Neutrophil (primary cell): Measurements from ENCODE around the gene MRPL16.

Experiments used
- H3K27ac ChIP-seq: fragments of 200-600 bp; sonication (generic); 2 replicates; pipeline ENCODE4 v1.5.1; 2016; ENCODE audit warnings: mild to moderate bottlenecking, moderate library complexity
- H3K27me3 ChIP-seq: fragments of 200-600 bp; sonication (generic); 2 replicates; pipeline ENCODE4 v1.6.0; 2016; ENCODE audit warnings: mild to moderate bottlenecking
- H3K36me3 ChIP-seq: fragments of 200-600 bp; sonication (generic); 2 replicates; pipeline ENCODE4 v1.5.1; 2017
- H3K4me1 ChIP-seq, 2 experiments: fragments of 200-600 bp in 1 of 2; sonication (generic) in 1 of 2; 1 replicate in 1 of 2; 2 replicates in 1 of 2; pipeline versions ENCODE4 v1.5.1 to v1.6.1; 2013 to 2016; ENCODE audit warnings: low read depth in 1 of 2, low read length in 1 of 2, mild to moderate bottlenecking in 1 of 2, moderate library complexity in 1 of 2; ENCODE audit not compliant: control insufficient read depth in 1 of 2, insufficient read depth in 1 of 2
- H3K4me3 ChIP-seq, 2 experiments: fragments of 200-600 bp in 1 of 2; sonication (generic) in 1 of 2; 1 replicate in 1 of 2; 2 replicates in 1 of 2; pipeline ENCODE4 v1.5.1; 2013 to 2016; ENCODE audit warnings: low read depth in 1 of 2, low read length in 1 of 2, mild to moderate bottlenecking in 1 of 2, moderate library complexity in 1 of 2
- H3K9me3 ChIP-seq: fragments of 200-600 bp; sonication (generic); 2 replicates; pipeline ENCODE4 v1.5.1; 2016
- CTCF ChIP-seq: fragments of 200-600 bp; sonication (generic); IDR thresholded peaks from 2 replicates; pipeline ENCODE4 v1.5.1; 2016; ENCODE audit warnings: antibody characterized with exemption

Gene MRPL16

GRCh38 chr11:59841514-59841913 is 30.9 kb upstream of the MRPL16 start:
- TF ChIP-seq CTCF, result no peak
- Histone ChIP-seq H3K36me3 (no peaks in the 10 kb centered on the region), H3K27me3 (no peaks in the 10 kb centered on the region), H3K4me3 (no peak overlapping the region), H3K27ac (no peak overlapping the region), H3K9me3 (no peaks in the 10 kb centered on the region), H3K4me1 (peaks cover under 1 to 2% of the 10 kb centered on the region in 2 experiments)

DNA sequence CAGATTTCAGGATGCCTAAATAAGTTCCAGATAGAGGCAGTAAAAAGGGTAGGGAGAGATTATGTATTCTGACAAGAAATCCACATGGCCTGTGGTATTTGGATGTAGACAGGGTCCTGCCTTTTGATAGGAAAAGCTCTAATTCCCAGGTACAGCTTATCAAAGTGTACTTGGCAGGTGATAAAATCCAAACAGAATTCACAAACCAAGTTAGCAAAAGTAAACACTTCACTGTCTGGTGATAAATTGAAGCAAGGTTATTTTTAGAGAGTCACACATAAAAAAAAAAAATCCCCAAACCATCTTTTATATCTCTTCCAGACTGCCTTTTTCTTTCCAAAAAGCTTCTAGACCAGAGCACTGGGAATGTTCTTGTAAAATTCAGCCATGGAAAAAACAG is 29.0 kb upstream of the MRPL16 start:
- no peak overlapping the region for H3K4me3 ChIP-seq

GRCh38 chr11:59833602-59834001 is 23.0 kb upstream of the MRPL16 start:
- H3K9me3 ChIP-seq, result no peaks in the 10 kb centered on the region
- H3K36me3 ChIP-seq, result no peaks in the 10 kb centered on the region
- TF ChIP-seq CTCF, result no peak
- H3K27me3 ChIP-seq, result no peaks in the 10 kb centered on the region
- no peak overlapping the region for H3K4me3 ChIP-seq
- H3K27ac ChIP-seq, result peak overlapping the region; percentile 51
- H3K4me1 ChIP-seq, result peaks cover 18 to 23% of the 10 kb centered on the region in 2 experiments

More for the DNA sequence above, 29.0 kb upstream of the MRPL16 start:
- Histone ChIP-seq H3K9me3 (no peaks in the 10 kb centered on the region), H3K36me3 (no peaks in the 10 kb centered on the region), H3K27ac (no peak overlapping the region), H3K4me1 (no peaks in the 10 kb centered on the region), H3K27me3 (no peaks in the 10 kb centered on the region)
- TF ChIP-seq CTCF, result no peak

- no peaks in the 10 kb centered on the region for H3K36me3 ChIP-seq
- peak overlapping the region; percentile 62 for H3K27ac ChIP-seq
- no peak for TF ChIP-seq CTCF
- H3K4me1 ChIP-seq, result peaks cover 18 to 23% of the 10 kb centered on the region in 2 experiments
- H3K9me3 ChIP-seq, result no peaks in the 10 kb centered on the region
- H3K4me3 ChIP-seq, result no peak overlapping the region
- H3K27me3 ChIP-seq, result no peaks in the 10 kb centered on the region
These were observed 18.8 kb upstream of the MRPL16 start for GRCh38 chr11:59829358-59829757.

DNA sequence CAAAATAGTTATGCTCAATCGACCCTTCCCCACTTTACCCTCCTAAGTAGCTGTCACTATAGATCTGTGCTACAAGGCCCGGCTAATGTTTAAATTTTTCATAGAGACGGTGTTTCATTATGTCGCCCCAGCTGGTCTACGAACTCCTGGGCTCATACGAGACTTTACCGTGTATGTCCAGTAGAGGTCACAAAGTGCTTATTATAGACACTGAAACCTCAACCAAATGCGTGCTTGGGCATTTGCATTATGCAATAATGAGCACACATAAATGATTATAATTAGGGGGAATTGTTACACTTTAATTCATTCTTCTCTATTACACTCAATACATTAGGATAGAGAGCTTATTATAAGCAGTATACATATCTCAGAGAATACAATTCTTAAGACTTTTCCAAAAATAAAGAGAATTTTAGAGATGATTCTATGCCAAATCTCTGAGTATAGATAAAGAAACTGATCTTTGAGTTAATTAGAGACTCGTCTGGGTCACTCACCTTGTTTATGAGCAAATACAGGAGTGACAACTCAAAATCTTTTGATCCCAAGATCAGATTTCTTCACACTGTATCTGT is 12.5 kb upstream of the MRPL16 start:
- Histone ChIP-seq H3K27me3 (no peaks in the 10 kb centered on the region), H3K27ac (no peak overlapping the region), H3K4me3 (no peak overlapping the region), H3K36me3 (no peaks in the 10 kb centered on the region), H3K4me1 (peaks cover 5 to 6% of the 10 kb centered on the region in 2 experiments), H3K9me3 (no peaks in the 10 kb centered on the region)
- TF ChIP-seq CTCF, result peak; percentile 58
